Parathyroid adenoma (tissue), 2 donors: ENCODE data around the gene ANKH.

Experiments used
- H2AFZ ChIP-seq: fragments of 300-600 bp; sonication (generic); one replicate; pipeline ENCODE4 v1.7.0; 2017; ENCODE audit warnings: antibody characterized with exemption, mild to moderate bottlenecking
- H3K27ac ChIP-seq: fragments of 300-600 bp; sonication (generic); one replicate; pipeline ENCODE4 v1.7.0; 2017
- H3K27me3 ChIP-seq: fragments of 300-600 bp; sonication (generic); one replicate; pipeline ENCODE4 v1.7.0; 2017; ENCODE audit warnings: low read length; ENCODE audit not compliant: control insufficient read depth, insufficient read depth
- H3K36me3 ChIP-seq: fragments of 300-600 bp; sonication (generic); one replicate; pipeline ENCODE4 v1.7.0; 2017; ENCODE audit warnings: low read length; ENCODE audit not compliant: control insufficient read depth, insufficient read depth
- H3K4me1 ChIP-seq: fragments of 300-600 bp; sonication (generic); one replicate; pipeline ENCODE4 v1.7.0; 2017; ENCODE audit warnings: control low read depth
- H3K4me2 ChIP-seq: fragments of 300-600 bp; sonication (generic); one replicate; pipeline ENCODE4 v1.7.0; 2017; ENCODE audit warnings: low read length
- H3K4me3 ChIP-seq: fragments of 300-600 bp; sonication (generic); one replicate; pipeline ENCODE4 v1.7.0; 2017; ENCODE audit warnings: low read depth, low read length
- H3K79me2 ChIP-seq: fragments of 300-600 bp; sonication (generic); one replicate; pipeline ENCODE4 v1.7.0; 2017; ENCODE audit warnings: control low read depth
- H3K9ac ChIP-seq: fragments of 300-600 bp; sonication (generic); one replicate; pipeline ENCODE4 v1.7.0; 2017; ENCODE audit warnings: mild to moderate bottlenecking
- H3K9me3 ChIP-seq: fragments of 300-600 bp; sonication (generic); one replicate; pipeline ENCODE4 v1.7.0; 2017; ENCODE audit warnings: low read length; ENCODE audit not compliant: control insufficient read depth
- CTCF ChIP-seq: fragments of 300-600 bp; sonication (generic); IDR thresholded peaks from one replicate; pipeline ENCODE4 v1.7.0; 2017; ENCODE audit warnings: antibody characterized with exemption, mild to moderate bottlenecking
- donor health status: primary hyperparathyroidism.

ANKH gene

GRCh38 chr5:14665949-14666348 is 205.6 kb downstream of the ANKH start:
- no peak for TF ChIP-seq CTCF
- Histone ChIP-seq H3K4me3 (no peak overlapping the region), H3K79me2 (peaks cover 33% of the 10 kb centered on the region), H2AFZ (no peak overlapping the region), H3K9ac (no peak overlapping the region), H3K4me2 (peak overlapping the region; percentile 76), H3K36me3 (no peaks in the 10 kb centered on the region), H3K27me3 (no peaks in the 10 kb centered on the region), H3K9me3 (no peaks in the 10 kb centered on the region), H3K4me1 (peaks cover 11% of the 10 kb centered on the region), H3K27ac (no peak overlapping the region)

GRCh38 chr5:14665101-14665822 is 206.3 kb downstream of the ANKH start:
- H3K27me3 ChIP-seq = no peaks in the 10 kb centered on the region
- no peaks in the 10 kb centered on the region for H3K36me3 ChIP-seq
- peak overlapping the region; percentile 83 for H3K4me3 ChIP-seq
- no peaks in the 10 kb centered on the region for H3K9me3 ChIP-seq
- H3K4me1 ChIP-seq = peaks cover 11% of the 10 kb centered on the region
- H2AFZ ChIP-seq = peak overlapping the region; percentile 95
- peak overlapping the region; percentile 76 for H3K4me2 ChIP-seq
- H3K79me2 ChIP-seq = peaks cover 32% of the 10 kb centered on the region
- H3K27ac ChIP-seq = no peak overlapping the region
- TF ChIP-seq CTCF = no peak
- no peak overlapping the region for H3K9ac ChIP-seq

GRCh38 chr5:14664270-14665100 is 207.1 kb downstream of the ANKH start, which contains the start of gene OTULIN:
TSS of gene OTULIN (plus strand) at chr5:14664718. CDS start at chr5:14664826, 108 bp downstream.
- Histone ChIP-seq H3K9ac (peak within 1 kb of the TSS; percentile 70), H3K36me3 (no peaks in the 10 kb centered on the region), H3K27me3 (no peaks in the 10 kb centered on the region), H3K79me2 (peaks cover 29% of the 10 kb centered on the region), H3K4me2 (peak within 1 kb of the TSS; percentile 95), H3K4me1 (peaks cover 11% of the 10 kb centered on the region), H3K4me3 (peak within 1 kb of the TSS; percentile 83), H3K9me3 (no peaks in the 10 kb centered on the region), H3K27ac (peak within 1 kb of the TSS; percentile 90), H2AFZ (peak within 1 kb of the TSS; percentile 95)
- no peak for TF ChIP-seq CTCF

- peak overlapping the region; percentile 90 for H3K27ac ChIP-seq
- peaks cover 11% of the 10 kb centered on the region for H3K4me1 ChIP-seq
- H3K79me2 ChIP-seq = peaks cover 29% of the 10 kb centered on the region
- H3K9me3 ChIP-seq = no peaks in the 10 kb centered on the region
- H3K36me3 ChIP-seq = no peaks in the 10 kb centered on the region
- H3K27me3 ChIP-seq = no peaks in the 10 kb centered on the region
- H3K4me3 ChIP-seq = peak overlapping the region; percentile 83
- no peak for TF ChIP-seq CTCF
- H3K9ac ChIP-seq = peak overlapping the region; percentile 70
- peak overlapping the region; percentile 95 for H3K4me2 ChIP-seq
- H2AFZ ChIP-seq = peak overlapping the region; percentile 95
These were observed 207.8 kb downstream of the ANKH start for GRCh38 chr5:14663734-14664269.
